Gastrocnemius medialis (tissue), 4 donors: ENCODE data around the gene ALS2CL. TPM values are rescaled to one million over a fixed set of nuclear protein-coding genes. Genes with fewer than 3 reads are reported as not detected.

Source experiments
- ATAC-seq, 2 donors: fragments of 150-250 bp; one replicate each; pipeline ENCODE4 v1.9.1; 2016
- DNase-seq, 2 donors: peaks; one replicate each; pipeline ENCODE4 v3.0.0-alpha.2; 2019
- H3K27ac ChIP-seq, 4 donors: fragments of 200-600 bp; sonication (generic); 1 replicate in 1 of 4; 2 replicates in 3 of 4; pipeline ENCODE4 v1.5.1; 2016 to 2018; ENCODE audit warnings: mild to moderate bottlenecking in 2 of 4, moderate library complexity in 1 of 4
- H3K27me3 ChIP-seq, 3 donors: fragments of 200-600 bp; sonication (generic) in 2 of 3; 1 replicate in 1 of 3; 2 replicates in 2 of 3; pipeline versions ENCODE4 v1.5.1 to v1.6.0; 2016 to 2019; ENCODE audit warnings: mild to moderate bottlenecking in 1 of 3, moderate library complexity in 1 of 3
- H3K36me3 ChIP-seq, 2 donors: fragments of 200-600 bp; sonication (generic) in 1 of 2; one replicate each; pipeline ENCODE4 v1.5.1; 2017 to 2018
- H3K4me1 ChIP-seq, 2 donors: fragments of 200-600 bp; sonication (generic) in 1 of 2; one replicate each; pipeline ENCODE4 v1.5.1; 2016 to 2017; ENCODE audit warnings: mild to moderate bottlenecking in 2 of 2
- H3K4me3 ChIP-seq, 4 donors: fragments of 200-600 bp; sonication (generic) in 3 of 4; 1 replicate in 1 of 4; 2 replicates in 3 of 4; pipeline ENCODE4 v1.5.1; 2016 to 2019; ENCODE audit warnings: mild to moderate bottlenecking in 2 of 4
- H3K9me3 ChIP-seq, 3 donors: fragments of 200-600 bp; sonication (generic) in 2 of 3; 1 replicate in 1 of 3; 2 replicates in 2 of 3; pipeline ENCODE4 v1.5.1; 2016 to 2019
- POLR2A ChIP-seq, 2 donors: fragments of 450-650 bp; IDR thresholded peaks; one replicate each; pipeline ENCODE4 v1.6.1; 2017; ENCODE audit warnings: antibody characterized with exemption in 2 of 2, mild to moderate bottlenecking in 2 of 2, moderate library complexity in 2 of 2
- in situ Hi-C, 4 donors: fragments of 200-750 bp; cut with MboI; loops; one replicate each; pipeline versions ENCODE4 v1.15.0 to v1.8.0; 2017; ENCODE audit warnings: low sequenced_read_pairs in 4 of 4
- intact Hi-C: fragments of 100-400 bp; cut with DNase I; formaldehyde crosslinking; loops from one replicate; pipeline ENCODE4 v1.15.1; 2023; ENCODE audit warnings: low total_unique reads
- total RNA-seq, 4 donors: library from RNA; depleted of rRNA; stranded (reverse); fragments of >200 nt; gene quantifications; one replicate each; pipeline versions ENCODE4 v1.1.0 to v1.2.3, GENCODE V29; 2016
- TF ChIP-seq, protein P1 (sequence below), 5 experiments: fragments of 450-650 bp in 3 of 5; fragments of 200-600 bp in 2 of 5; sonication (generic) in 2 of 5; IDR thresholded peaks in 4 of 5; conservative IDR thresholded peaks in 1 of 5; 1 replicate in 4 of 5; 2 replicates in 1 of 5; pipeline ENCODE4 v1.5.1; 2016 to 2019; ENCODE audit warnings: antibody characterized with exemption in 5 of 5, mild to moderate bottlenecking in 3 of 5, moderate library complexity in 3 of 5

Gene ALS2CL
- total RNA-seq, 4 donors from 2014 or later, result 3.8 to 13.2 (median 6.2) TPM

- in situ Hi-C loops (loop anchor here (10.0 to 25.0 kb wide), 4 partner anchors 183 to 626 kb away; no protein-coding TSS in a partner anchor), intact Hi-C loops (no loop called here)
- Histone ChIP-seq H3K36me3 (no peaks in the 10 kb centered on the region), H3K9me3 (no peaks in the 10 kb centered on the region), H3K4me3 (no peak overlapping the region), H3K27me3 (no peaks in the 10 kb centered on the region), H3K27ac (no peak overlapping the region), H3K4me1 (peaks cover 0 to 10% of the 10 kb centered on the region in 2 donors)
- no peak for ATAC-seq
- TF ChIP-seq POLR2A (IDR thresholded peaks at IDR 0.05), result no peak
- TF ChIP-seq, protein P1, sequence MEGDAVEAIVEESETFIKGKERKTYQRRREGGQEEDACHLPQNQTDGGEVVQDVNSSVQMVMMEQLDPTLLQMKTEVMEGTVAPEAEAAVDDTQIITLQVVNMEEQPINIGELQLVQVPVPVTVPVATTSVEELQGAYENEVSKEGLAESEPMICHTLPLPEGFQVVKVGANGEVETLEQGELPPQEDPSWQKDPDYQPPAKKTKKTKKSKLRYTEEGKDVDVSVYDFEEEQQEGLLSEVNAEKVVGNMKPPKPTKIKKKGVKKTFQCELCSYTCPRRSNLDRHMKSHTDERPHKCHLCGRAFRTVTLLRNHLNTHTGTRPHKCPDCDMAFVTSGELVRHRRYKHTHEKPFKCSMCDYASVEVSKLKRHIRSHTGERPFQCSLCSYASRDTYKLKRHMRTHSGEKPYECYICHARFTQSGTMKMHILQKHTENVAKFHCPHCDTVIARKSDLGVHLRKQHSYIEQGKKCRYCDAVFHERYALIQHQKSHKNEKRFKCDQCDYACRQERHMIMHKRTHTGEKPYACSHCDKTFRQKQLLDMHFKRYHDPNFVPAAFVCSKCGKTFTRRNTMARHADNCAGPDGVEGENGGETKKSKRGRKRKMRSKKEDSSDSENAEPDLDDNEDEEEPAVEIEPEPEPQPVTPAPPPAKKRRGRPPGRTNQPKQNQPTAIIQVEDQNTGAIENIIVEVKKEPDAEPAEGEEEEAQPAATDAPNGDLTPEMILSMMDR (IDR thresholded peaks at IDR 0.05 in 4 of 5, conservative IDR thresholded peaks at IDR 0.05 in 1 of 5), result no peak
- peak in 1 of 2 donors; percentile 1 for DNase-seq
Measured at GRCh38 chr3:46711760-46712159, 18.3 kb upstream of the ALS2CL start.

GRCh38 chr3:46711305-46711704 is 17.8 kb upstream of the ALS2CL start:
- H3K4me1 ChIP-seq, result peaks cover 0 to 10% of the 10 kb centered on the region in 2 donors
- TF ChIP-seq, protein P1 (IDR thresholded peaks at IDR 0.05 in 4 of 5, conservative IDR thresholded peaks at IDR 0.05 in 1 of 5), result no peak
- no peak for TF ChIP-seq POLR2A (IDR thresholded peaks at IDR 0.05)
- in situ Hi-C loops, result loop anchor here (10.0 to 25.0 kb wide), 4 partner anchors 183 to 626 kb away; no protein-coding TSS in a partner anchor
- intact Hi-C loops, result no loop called here
- no peaks in the 10 kb centered on the region for H3K9me3 ChIP-seq
- H3K27me3 ChIP-seq, result no peaks in the 10 kb centered on the region
- ATAC-seq (no peak), DNase-seq (no peak)
- H3K27ac ChIP-seq, result no peak overlapping the region
- no peak overlapping the region for H3K4me3 ChIP-seq
- H3K36me3 ChIP-seq, result no peaks in the 10 kb centered on the region

DNA sequence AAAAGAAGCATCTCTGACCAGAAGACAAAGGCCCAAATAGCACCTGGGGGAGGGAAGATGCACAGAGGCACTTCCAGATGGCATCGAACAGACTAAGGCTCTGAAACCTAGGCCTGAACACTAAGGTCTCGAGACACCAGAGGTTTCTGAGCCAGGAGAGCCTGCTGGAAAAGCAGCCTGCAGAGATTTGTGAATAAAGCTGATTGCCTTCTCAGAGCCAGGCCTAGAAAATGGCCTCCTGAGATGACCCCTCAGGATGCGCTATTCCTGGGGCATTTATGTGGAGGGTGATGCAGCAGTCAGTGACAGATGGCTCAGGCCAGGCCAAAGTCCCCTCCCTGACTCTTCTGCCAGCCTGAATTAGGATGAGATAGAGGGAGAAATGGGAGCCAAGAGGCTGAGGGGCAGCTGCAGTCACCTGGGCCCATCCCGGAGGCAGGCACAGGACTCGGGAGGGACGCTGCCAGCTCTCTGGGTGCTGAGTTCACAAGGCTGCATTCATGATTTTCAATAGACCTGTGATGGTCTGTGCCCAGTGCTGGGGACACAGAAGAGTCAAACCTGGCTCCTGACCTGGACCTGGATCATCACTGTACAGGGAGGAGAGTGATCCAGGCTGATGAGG is 17.3 kb upstream of the ALS2CL start:
- no peak for ATAC-seq
- in situ Hi-C loops, result loop anchor here (10.0 to 25.0 kb wide), 4 partner anchors 184 to 627 kb away; no protein-coding TSS in a partner anchor

GRCh38 chr3:46710229-46710628 is 16.8 kb upstream of the ALS2CL start:
- Histone ChIP-seq H3K4me3 (no peak overlapping the region), H3K4me1 (peaks cover 3 to 10% of the 10 kb centered on the region in 2 donors), H3K36me3 (no peaks in the 10 kb centered on the region), H3K27me3 (no peaks in the 10 kb centered on the region), H3K27ac (no peak overlapping the region), H3K9me3 (no peaks in the 10 kb centered on the region)
- peak in 1 of 2 donors; percentile 3 for DNase-seq
- TF ChIP-seq POLR2A (IDR thresholded peaks at IDR 0.05), result no peak
- TF ChIP-seq, protein P1 (IDR thresholded peaks at IDR 0.05 in 4 of 5, conservative IDR thresholded peaks at IDR 0.05 in 1 of 5), result no peak
- in situ Hi-C loops (loop anchor here (10.0 to 25.0 kb wide), 4 partner anchors 185 to 627 kb away; no protein-coding TSS in a partner anchor), intact Hi-C loops (no loop called here)
- ATAC-seq, result no peak

More for the DNA sequence above, 17.3 kb upstream of the ALS2CL start:
- Histone ChIP-seq H3K36me3 (no peaks in the 10 kb centered on the region), H3K27me3 (no peaks in the 10 kb centered on the region), H3K27ac (no peak overlapping the region), H3K9me3 (no peaks in the 10 kb centered on the region), H3K4me3 (no peak overlapping the region), H3K4me1 (peaks cover under 1 to 10% of the 10 kb centered on the region in 2 donors)
- TF ChIP-seq, protein P1 (IDR thresholded peaks at IDR 0.05 in 4 of 5, conservative IDR thresholded peaks at IDR 0.05 in 1 of 5), result no peak
- no peak for TF ChIP-seq POLR2A (IDR thresholded peaks at IDR 0.05)
- DNase-seq, result no peak
- intact Hi-C loops, result no loop called here
